AG10803 (cell line): ENCODE results near the gene TMEM178B.

Source experiments
- DNase-seq: peaks from one replicate; pipeline ENCODE4 v3.0.0; 2010; ENCODE audit warnings: low read depth
- H3K4me3 ChIP-seq: 2 replicates; pipeline ENCODE4 v1.5.1; 2011; ENCODE audit warnings: mild to moderate bottlenecking, low read length, control low read depth
- TF ChIP-seq, protein P1 (sequence below): conservative IDR thresholded peaks from 2 replicates; pipeline ENCODE4 v1.5.1; 2011; ENCODE audit warnings: mild to moderate bottlenecking, low read length, control low read depth, inconsistent platforms

Gene TMEM178B

DNA sequence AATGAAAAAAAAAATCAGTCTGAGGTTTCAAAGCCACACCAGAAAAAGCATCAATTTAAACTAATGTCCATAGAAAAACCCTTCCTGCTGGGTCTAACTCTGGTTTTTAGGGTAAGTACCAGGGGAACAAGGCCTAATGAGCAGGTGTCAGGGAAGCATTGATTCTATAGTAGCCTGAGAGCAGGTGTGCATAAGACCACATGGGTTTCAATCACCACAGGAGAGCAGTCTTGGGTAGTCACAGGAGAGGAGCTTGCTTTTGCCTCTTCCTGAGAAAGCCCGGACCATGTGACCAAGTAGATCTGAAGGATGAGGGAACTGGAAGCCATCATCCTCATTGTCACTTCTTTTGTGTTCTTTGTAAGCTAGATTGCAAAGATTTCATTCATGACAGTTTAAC is 411.0 kb downstream of the TMEM178B start:
- TF ChIP-seq, protein P1, sequence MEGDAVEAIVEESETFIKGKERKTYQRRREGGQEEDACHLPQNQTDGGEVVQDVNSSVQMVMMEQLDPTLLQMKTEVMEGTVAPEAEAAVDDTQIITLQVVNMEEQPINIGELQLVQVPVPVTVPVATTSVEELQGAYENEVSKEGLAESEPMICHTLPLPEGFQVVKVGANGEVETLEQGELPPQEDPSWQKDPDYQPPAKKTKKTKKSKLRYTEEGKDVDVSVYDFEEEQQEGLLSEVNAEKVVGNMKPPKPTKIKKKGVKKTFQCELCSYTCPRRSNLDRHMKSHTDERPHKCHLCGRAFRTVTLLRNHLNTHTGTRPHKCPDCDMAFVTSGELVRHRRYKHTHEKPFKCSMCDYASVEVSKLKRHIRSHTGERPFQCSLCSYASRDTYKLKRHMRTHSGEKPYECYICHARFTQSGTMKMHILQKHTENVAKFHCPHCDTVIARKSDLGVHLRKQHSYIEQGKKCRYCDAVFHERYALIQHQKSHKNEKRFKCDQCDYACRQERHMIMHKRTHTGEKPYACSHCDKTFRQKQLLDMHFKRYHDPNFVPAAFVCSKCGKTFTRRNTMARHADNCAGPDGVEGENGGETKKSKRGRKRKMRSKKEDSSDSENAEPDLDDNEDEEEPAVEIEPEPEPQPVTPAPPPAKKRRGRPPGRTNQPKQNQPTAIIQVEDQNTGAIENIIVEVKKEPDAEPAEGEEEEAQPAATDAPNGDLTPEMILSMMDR, result no peak
- no peak overlapping the region for H3K4me3 ChIP-seq
- no peak for DNase-seq

DNA sequence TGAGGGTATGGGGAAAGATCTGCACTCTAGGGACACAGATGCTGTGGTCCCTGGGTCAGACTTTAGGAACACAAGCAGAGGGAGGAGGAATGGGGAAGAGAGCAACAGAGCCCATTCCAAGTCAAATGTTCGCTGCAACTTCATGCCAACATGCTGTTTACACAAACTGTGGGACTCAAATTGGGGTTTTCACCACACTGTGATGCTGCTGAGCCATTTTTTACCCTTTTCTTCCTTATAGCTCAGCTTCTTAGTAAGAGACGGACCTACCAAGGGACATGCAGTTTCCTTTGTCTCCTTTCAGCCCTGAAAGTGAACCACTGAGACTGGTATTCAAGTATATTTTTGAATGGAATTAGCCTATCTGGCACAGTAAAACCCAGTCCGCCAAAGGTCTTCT is 413.1 kb downstream of the TMEM178B start:
- TF ChIP-seq, protein P1, result no peak
- H3K4me3 ChIP-seq, result no peak overlapping the region
- DNase-seq, result no peak

DNA sequence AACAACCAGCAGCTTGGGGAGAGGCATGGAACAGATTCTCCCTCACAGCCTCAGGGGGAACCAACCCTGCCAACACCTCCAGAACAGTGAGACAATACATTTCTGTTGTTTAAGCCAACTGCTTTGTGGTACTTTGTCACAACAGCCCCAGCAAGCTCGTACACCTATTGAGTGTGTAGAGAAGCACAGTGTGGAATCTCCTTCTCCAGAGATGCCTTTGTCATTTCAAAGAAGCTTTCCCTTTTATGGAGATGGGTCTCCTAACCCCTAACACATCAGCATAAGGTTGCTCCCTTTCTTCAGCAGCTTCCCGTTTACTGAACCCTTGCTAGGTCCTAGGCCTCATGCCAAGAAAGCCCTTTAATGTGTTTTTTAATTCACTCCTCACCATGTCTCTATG is 416.6 kb downstream of the TMEM178B start:
- DNase-seq, result no peak
- TF ChIP-seq, protein P1, result no peak
- no peak overlapping the region for H3K4me3 ChIP-seq

DNA sequence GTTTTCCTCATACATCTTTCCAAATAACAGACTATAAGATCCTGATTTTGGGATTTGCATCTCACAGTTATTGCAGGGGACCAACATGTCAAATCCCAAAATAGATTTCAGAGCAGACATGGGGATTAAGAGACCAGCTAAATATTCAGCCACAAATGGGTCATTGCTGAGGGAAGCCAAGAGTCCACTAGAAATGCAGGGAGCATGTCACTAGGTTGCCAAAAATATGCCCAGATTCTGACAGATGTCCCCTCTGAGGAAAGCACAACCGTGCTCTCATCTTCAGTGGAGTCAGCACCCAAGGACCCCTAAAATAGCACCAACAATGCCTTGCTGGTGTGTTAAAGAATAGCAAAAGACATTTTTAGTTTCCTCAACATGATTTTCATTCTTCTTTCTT is 421.2 kb downstream of the TMEM178B start:
- TF ChIP-seq, protein P1, result no peak
- H3K4me3 ChIP-seq, result no peak overlapping the region
- no peak for DNase-seq

DNA sequence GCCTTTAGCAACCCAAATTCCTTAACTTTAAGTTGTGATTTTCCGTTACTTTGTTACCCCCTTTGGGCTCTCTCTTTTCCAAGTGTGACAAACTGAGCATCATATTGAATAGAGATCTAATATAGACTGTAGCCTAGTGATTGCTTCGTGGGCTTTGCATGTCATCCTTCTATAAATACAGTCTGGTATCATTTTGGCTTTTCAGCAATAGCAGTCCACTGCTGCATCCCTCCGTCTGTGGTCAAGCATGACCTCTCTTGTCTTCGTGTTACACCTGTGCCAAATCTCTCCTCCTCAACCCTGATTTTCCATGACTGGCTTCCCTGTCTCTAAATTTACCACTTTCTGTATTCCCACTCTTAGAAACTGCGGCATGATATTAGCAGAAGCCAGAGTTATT is 423.5 kb downstream of the TMEM178B start:
- TF ChIP-seq, protein P1, result no peak
- DNase-seq, result no peak
- no peak overlapping the region for H3K4me3 ChIP-seq

DNA sequence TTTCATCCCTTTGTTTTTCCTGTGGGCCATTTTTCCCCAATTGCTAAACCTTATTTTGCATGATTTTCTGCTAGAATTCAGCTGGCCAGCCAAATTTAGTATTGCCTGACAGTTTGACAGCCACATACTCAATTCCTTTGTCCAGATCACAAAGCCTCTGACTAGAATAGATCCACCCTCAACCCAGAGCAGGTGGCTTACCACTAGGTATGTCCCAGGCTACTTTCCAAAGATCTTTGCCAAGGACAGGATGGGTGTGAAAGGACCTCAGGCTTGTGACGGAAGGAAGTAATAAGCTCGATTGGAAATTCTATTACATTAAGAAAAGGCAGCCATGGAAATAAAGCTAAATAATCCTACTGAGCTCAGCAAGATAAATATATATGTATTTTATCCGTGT is 426.7 kb downstream of the TMEM178B start:
- H3K4me3 ChIP-seq, result no peak overlapping the region
- TF ChIP-seq, protein P1, result no peak
- DNase-seq, result no peak

DNA sequence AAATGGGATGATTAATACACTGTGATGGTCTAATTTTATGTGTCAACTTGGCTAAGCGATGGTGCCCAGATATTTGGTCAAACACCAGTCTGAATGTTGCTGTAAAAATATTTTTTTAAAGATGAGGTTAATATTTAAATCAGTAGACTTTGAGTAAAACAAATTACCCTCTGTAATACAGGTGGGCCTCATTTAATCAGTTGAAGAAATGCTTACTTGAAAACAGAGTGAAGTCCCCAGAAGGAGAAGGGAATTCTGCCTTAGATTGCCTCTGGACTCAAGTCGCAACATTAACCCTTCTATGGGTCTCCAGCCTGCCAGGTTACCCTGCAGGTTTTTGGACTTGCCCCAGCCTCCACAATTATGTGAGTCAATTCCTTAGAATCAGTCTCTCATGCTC is 427.6 kb downstream of the TMEM178B start:
- TF ChIP-seq, protein P1, result no peak
- no peak overlapping the region for H3K4me3 ChIP-seq
- DNase-seq, result no peak
